ENCODE results near the gene ALLC.

The ALLC gene

DNA sequence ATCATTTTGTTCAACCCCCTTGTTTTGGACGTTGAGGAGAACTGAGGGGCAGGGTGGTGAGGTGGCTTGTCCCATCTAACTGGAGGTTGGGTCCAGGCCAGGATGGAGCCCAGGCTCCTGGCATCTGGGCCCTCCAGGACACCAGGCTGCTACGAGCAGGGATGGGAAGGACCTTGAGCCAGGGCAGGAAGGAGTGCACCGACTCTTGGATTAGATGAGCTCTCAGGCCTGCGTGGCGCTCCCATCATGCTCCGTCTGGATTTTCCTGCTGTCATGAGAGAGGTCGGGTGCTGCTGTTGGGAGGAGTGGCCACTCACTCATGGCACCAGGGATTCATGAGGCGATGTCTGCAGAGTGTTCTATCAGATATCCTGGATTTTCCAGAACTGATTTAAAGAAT is 18.3 kb upstream of the ALLC start:
- DNase-seq (ENCODE audit: low read depth) = no peak

DNA sequence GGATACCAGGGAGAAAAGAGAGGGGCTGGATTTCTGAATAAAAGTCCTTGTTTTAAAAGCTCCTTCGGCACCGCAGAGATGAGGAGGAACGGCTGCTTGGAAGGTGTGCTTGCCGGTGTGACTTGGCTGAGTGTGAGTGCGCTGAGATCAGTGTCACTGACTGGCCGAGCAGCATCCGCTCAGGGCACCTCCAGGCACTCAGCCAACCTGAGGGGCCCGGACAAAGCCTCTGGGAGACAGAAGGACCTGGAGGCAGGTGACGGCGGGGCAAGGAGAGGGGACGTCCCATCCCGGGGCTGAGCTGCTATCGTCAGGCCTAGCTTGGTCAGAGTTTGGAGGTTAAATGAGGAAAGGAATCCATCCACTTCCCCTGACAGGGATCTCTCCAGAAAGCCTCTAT is 16.8 kb upstream of the ALLC start:
- no peak for DNase-seq (ENCODE audit: low read depth)

- DNase-seq (ENCODE audit: low read depth) = no peak
Observed at GRCh38 chr2:3641841-3642421, 16.1 kb upstream of the ALLC start.

- no peak for DNase-seq (ENCODE audit: low read depth)
Observed at GRCh38 chr2:3642521-3643215, 15.3 kb upstream of the ALLC start.

DNA sequence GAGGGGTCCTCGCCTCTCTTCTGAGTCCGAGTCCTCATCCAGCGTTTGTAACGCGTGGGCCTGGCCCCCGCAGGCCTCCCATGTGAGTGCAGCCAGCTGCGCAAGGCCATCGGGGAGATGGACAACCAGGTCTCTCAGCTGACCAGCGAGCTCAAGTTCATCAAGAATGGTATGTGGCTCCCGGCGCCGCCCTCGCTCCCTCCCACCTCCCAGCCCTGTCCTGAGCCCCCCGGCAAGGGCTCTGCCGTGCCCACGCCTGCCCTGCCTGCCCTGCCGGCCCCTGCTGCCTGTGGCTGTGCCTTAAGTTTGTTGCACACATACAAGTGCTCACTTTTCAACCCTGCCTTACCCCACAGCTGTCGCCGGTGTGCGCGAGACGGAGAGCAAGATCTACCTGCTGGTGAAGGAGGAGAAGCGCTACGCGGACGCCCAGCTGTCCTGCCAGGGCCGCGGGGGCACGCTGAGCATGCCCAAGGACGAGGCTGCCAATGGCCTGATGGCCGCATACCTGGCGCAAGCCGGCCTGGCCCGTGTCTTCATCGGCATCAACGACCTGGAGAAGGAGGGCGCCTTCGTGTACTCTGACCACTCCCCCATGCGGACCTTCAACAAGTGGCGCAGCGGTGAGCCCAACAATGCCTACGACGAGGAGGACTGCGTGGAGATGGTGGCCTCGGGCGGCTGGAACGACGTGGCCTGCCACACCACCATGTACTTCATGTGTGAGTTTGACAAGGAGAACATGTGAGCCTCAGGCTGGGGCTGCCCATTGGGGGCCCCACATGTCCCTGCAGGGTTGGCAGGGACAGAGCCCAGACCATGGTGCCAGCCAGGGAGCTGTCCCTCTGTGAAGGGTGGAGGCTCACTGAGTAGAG is 14.4 kb upstream of the ALLC start:
- DNase-seq (ENCODE audit: low read depth) = no peak

DNA sequence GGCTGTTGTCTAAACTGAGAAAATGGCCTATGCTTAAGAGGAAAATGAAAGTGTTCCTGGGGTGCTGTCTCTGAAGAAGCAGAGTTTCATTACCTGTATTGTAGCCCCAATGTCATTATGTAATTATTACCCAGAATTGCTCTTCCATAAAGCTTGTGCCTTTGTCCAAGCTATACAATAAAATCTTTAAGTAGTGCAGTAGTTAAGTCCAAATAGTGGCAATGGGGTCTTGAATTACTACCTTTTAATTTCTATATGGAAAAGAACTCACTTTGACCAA is 13.8 kb upstream of the ALLC start:
- no peak for DNase-seq (ENCODE audit: low read depth)

DNA sequence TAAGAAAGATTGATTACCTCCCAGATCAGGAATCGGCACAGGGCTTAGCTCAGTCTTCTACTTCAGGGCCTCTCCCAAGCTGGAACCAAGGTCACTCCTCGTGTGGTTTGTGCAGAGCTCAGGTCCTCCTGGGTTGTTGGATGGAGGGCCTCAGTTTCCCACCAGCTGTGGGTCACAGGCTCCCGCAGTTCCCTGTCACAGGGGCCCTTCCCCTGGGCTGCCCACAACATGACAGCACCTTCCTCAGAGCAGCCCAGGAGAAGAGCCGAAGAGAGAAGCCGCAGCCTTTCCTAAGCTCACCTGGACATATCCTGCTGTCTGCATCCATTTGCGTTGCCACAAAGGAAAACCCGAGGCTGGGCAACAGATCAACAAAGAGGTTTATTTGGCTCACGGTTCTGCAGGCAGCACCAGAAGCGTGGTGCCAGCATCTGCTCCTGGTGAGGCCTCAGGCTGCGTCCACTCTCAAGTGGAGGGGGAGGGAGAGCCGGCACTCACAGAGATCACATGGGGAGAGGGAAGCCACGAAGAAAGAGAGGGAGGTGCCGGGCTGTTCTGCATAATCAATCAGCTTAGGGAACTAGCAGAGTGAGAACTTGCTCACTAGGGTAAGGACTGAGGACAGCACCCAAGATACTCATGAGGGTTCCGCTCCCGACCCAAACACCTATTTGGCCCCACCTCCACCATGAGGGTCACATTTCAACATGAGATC is 13.0 kb upstream of the ALLC start:
- DNase-seq (ENCODE audit: low read depth) = no peak

DNA sequence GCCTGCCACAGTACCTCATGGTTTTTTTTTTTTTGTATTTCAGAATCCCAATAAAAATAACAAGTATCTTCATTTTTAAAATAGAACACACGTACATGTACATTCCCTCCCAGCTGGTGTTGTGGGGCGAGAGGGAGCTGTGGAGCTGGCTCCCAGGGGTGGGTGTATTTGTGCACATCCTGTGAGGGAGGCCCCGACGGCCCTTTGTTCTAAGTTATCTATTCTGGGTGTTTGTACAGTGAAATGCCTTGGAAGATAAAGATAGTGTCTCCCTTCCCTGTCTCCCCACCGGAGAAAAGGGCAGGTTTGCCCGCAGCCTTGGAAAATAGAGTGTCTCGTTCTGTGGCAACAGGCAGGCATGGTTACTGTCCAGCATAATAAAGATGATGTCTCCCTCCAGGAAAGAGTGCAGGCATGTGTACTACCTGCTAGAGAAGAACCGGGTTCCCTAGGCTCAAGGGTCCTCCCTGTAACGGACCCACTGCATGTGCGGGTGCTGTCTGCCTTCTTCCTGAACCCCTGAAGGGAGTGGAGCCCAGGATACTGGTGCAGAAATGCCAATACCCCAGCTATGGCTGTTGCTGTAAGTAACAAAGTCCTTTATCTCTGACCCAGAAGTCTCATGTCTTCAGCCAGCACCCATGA is 12.1 kb upstream of the ALLC start:
- DNase-seq (ENCODE audit: low read depth) = no peak

DNA sequence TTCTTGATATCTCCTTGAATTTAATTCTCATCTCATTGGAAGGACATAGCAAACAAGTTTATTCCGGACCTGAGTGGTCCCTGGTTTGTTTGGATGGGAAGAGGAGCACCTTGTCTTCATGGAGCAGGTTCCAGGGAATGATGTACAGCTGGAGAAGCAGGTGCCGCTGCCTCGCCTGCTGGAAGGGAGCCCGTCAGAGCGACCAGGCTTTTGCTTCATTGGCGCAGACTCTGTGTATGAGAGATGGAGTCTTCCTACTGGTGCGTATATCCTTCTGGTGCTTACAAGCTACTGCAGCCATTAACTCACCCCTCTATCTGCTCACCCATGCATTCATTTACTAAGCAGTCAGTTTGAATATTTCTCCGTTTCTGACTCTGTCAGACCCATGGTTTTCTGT is 11.6 kb upstream of the ALLC start:
- no peak for DNase-seq (ENCODE audit: low read depth)

DNA sequence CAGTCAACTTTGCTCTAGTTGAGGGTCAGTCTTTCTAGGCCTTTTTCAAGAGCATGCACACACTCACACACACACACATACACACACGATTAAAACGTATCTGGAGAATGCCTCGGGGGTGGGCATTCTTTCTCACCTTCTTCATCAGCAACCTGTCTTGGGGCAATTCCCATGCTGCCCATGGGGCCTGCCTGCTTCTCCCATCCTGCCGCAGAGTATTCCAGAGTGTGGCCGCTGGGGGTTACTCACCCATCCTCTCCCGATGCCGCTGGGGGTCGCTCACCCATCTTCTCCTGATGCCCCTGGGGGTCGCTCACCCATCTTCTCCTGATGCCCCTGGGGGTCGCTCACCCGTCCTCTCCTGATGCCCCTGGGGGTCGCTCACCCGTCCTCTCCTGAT is 10.8 kb upstream of the ALLC start:
- DNase-seq (ENCODE audit: low read depth) = no peak

DNA sequence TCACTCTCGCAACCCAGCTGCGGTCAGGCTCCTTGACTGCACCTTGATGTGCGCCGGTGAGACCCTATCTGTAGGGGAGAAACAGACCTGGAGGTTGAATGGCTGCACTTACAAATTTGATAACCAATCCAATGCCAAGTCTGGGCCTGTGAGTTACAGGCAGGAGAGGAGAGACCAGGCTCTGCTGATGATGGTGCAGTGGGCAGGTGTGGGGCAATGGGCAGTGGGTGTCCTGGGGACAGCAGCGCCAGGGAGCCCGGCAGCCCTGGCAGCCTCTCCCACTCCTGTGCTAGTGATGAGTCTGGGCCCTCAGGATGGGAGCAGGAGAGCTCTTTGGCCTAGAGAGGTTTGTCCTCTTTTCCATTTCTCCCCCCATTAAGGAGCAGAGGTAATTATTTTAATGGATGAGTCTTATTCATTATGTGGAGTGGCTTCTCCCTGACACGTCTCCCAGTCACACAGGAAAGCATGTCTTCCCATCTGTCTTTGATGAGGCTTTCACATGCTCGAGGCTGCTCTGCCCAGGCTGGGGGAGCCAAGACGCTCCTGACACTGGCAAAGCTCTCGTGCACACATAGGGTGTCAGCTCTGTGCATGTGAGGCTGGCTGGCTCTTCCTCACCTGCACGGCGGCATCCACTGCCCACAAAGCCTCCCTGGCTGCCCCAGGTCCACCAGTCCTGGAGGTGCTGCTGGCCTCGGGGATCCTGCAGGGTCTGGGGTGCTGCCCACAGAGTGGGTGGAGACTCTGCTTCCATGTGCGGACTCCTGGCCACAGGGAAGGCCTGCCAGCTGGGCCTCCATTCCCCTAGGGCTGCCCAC is 10.0 kb upstream of the ALLC start:
- DNase-seq (ENCODE audit: low read depth) = no peak

DNA sequence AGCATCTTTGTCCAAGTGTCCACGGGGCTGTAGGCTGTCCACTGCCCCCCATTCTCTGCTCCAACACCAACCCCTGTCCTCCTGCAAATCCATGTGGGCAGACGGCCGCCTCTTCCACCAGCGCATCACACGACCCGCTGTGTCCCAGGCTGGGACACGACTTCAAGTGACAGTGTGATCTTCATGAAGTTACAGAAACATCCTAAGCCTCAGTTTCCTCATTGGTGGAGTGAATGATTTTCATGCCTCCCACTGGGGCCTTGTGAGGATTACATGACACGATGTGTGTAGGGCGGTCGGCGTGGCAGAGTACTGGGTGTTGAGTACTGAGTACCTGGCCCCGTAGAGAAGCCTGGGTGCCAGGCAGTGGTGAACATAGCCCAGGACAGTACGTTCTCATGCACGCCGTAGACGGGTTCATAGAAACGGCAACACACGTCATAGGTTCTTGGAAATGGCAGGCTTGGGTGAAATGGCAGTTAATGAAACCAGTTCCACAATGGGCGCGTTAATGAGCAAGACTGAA is 9.3 kb upstream of the ALLC start:
- DNase-seq (ENCODE audit: low read depth) = no peak

GRCh38 chr2:3649581-3649980 is 8.4 kb upstream of the ALLC start:
- no peak for DNase-seq (ENCODE audit: low read depth)

DNA sequence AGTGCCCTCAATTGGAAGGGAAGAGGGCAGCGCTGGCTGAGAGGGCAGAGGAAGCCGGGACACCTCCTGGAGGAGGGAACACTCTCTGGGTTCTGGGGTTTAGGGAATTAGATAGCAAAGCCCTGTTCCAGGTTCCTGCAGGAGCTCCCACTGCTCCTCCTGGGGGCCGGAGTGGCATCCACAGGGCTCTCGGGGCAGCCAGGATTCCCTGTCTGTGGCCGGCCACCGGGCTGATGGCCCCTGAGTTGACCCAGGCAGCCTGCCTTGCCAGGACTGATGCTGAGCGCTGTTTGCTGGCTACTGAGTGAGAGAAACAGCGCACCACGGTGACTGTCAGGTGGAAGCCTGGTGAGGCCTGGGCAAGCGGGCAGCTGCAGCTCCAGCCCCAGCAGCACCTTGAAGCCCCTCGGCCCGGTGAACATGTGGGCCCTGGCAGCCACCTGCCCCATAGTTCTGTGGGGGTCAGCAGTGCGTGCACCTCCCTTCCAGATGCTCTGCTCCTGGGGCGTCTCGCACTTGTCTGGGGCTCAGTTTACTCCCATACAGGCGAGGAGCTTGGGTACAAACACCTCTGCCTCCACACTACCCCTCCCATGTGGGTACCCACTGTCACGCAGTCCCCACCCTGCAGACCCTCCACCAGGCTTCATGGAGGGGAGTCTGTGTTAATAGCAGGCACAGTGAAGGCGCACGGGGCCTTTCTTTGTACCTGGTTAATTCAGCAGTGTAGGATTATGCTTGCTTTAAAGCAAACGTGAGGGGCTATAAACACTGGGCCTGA is 7.7 kb upstream of the ALLC start:
- no peak for DNase-seq (ENCODE audit: low read depth)

GRCh38 chr2:3651691-3652648 is 6.0 kb upstream of the ALLC start:
- peak; percentile 44 for DNase-seq (ENCODE audit: low read depth)

DNA sequence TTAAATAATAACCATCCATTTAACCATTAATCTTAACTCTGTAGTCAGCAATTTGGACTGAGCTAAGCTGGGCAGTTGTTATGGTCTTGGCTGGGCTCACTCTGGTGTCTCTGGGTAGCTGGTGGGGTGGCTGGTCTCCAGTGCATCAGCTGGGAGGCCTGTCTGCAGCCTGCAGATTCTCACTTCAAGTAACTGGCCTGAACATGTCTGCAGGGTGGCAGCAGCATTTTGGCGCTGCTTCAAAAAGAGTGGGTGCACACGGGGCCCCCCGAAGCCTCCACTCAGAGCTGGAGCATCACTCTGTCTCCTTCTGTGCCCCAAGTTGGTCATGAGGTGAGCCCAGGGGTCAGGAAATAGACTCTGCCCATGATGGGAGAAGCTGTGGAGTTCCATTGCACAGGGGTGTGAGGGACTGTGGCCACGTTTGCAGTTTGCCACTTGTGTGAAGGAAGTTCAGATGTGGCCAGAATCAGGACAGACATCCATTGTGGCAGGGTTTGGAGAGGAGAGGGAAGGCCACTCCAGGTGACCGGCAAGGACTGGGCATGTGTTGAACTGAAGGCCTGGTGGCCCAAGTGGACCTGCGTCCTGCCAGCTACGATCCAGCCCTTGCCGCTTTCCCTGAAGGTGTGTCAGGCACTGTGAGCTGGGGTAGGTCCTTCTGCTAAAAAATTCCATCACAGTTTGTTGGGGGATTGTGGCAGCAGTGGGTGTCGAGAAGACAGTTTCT is 4.9 kb upstream of the ALLC start:
- no peak for DNase-seq (ENCODE audit: low read depth)

- no peak for DNase-seq (ENCODE audit: low read depth)
Observed at GRCh38 chr2:3654011-3654410, 4.0 kb upstream of the ALLC start.

DNA sequence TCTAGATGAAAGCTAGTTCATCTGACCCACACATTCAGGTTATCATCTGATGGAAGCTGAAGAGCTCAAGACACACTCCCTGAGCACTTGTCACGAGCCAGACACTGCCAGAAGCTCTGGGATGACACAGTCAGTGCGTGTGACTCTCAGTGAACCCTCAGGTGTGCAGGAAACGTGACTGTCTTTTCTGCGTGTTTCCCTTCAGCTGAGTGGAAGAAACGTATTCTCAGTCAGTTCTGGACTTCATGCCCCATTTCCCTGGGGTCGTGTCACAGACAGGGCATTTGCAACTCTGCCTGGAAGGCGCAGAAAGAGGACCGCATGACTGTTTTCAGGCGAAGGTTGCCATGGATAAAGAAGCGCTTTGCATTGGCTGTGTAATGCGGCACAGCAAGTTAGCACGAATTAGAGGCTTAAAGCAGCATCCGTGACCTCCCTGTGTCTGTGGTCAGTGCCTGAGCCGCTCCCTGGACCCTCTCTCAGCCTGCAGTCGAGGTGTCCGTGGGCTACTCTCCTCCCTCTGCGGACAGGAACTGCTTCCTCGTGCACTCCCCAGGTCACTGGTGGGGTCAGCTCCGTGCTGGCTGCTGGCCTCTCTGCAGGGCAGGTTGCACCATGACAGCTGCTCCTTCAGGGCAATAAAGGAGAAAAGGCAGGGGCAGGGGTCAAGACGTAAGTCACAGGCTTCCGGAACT is 3.3 kb upstream of the ALLC start:
- DNase-seq (ENCODE audit: low read depth) = no peak
